GM23338 (cell line): ENCODE data around the gene MAP3K14.

ENCODE experiments used
- CREB1 ChIP-seq: fragments of 250-450 bp; sonication (Bioruptor Pico); IDR thresholded peaks from 2 replicates; pipeline ENCODE4 v1.5.0; 2020; ENCODE audit warnings: low read depth, mild to moderate bottlenecking, moderate library complexity
- EZH2 ChIP-seq: fragments of 200-600 bp; sonication (generic); IDR thresholded peaks from one replicate; pipeline ENCODE4 v1.8.0; 2017; ENCODE audit warnings: antibody characterized with exemption, mild to moderate bottlenecking, low read depth; ENCODE audit not compliant: unreplicated experiment
- EZH2phosphoT487 ChIP-seq: fragments of 200-600 bp; sonication (generic); IDR thresholded peaks from one replicate; pipeline ENCODE4 v1.8.1; 2018; ENCODE audit warnings: antibody characterized with exemption; ENCODE audit not compliant: unreplicated experiment
- JUNB ChIP-seq: IDR thresholded peaks from one replicate; pipeline ENCODE4 v1.6.1; 2016; ENCODE audit warnings: antibody characterized with exemption; ENCODE audit not compliant: unreplicated experiment
- POLR2AphosphoS5 ChIP-seq: IDR thresholded peaks from 2 replicates; pipeline ENCODE4 v1.6.1; 2016; ENCODE audit warnings: antibody characterized with exemption, low read depth
- STAT1 ChIP-seq: IDR thresholded peaks from one replicate; pipeline ENCODE4 v1.6.1; 2016; ENCODE audit warnings: antibody characterized with exemption; ENCODE audit not compliant: unreplicated experiment
- TF ChIP-seq, protein P1 (sequence below), 2 experiments: fragments of 200-600 bp in 1 of 2; sonication (generic) in 1 of 2; conservative IDR thresholded peaks; 2 replicates each; pipeline versions ENCODE4 v1.5.1 to v1.6.1; 2016 to 2017; ENCODE audit warnings: antibody characterized with exemption in 2 of 2, low read depth in 2 of 2, mild to moderate bottlenecking in 2 of 2, moderate library complexity in 1 of 2
- TF ChIP-seq, protein P2 (sequence below): fragments of 250-450 bp; sonication (Bioruptor Pico); IDR thresholded peaks from 2 replicates; pipeline ENCODE4 v1.5.0; 2020; ENCODE audit warnings: mild to moderate bottlenecking, moderate library complexity
- TF ChIP-seq, protein P3 (sequence below): IDR thresholded peaks from one replicate; pipeline ENCODE4 v1.6.1; 2018; ENCODE audit warnings: antibody characterized with exemption; ENCODE audit not compliant: unreplicated experiment

DNA sequence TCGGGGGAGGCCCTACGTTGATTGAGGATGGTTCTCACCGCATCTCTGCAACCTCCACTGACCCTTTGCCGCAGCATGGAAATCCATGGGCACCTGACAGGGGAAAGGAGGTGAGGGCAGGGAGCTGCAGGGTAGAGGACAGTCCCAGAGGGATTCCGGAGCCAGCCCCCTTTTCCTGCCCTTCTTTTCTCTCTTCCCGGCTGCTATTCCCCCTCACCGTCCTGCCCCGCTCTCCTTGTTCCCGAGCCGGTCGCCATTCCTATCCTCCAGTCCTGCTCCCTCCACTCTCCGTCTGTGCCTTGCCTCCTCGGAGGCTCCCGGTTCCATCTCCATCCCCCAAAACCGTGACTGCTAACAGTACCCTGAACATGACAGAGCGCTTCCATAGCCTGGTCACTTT, 59.7 kb downstream of the MAP3K14 start:
- TF ChIP-seq, protein P1, sequence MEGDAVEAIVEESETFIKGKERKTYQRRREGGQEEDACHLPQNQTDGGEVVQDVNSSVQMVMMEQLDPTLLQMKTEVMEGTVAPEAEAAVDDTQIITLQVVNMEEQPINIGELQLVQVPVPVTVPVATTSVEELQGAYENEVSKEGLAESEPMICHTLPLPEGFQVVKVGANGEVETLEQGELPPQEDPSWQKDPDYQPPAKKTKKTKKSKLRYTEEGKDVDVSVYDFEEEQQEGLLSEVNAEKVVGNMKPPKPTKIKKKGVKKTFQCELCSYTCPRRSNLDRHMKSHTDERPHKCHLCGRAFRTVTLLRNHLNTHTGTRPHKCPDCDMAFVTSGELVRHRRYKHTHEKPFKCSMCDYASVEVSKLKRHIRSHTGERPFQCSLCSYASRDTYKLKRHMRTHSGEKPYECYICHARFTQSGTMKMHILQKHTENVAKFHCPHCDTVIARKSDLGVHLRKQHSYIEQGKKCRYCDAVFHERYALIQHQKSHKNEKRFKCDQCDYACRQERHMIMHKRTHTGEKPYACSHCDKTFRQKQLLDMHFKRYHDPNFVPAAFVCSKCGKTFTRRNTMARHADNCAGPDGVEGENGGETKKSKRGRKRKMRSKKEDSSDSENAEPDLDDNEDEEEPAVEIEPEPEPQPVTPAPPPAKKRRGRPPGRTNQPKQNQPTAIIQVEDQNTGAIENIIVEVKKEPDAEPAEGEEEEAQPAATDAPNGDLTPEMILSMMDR (conservative IDR thresholded peaks at IDR 0.05; ENCODE audit: low read depth in 2 of 2), result no peak
- TF ChIP-seq JUNB, result no peak
- TF ChIP-seq POLR2AphosphoS5, result no peak
- TF ChIP-seq, protein P2, sequence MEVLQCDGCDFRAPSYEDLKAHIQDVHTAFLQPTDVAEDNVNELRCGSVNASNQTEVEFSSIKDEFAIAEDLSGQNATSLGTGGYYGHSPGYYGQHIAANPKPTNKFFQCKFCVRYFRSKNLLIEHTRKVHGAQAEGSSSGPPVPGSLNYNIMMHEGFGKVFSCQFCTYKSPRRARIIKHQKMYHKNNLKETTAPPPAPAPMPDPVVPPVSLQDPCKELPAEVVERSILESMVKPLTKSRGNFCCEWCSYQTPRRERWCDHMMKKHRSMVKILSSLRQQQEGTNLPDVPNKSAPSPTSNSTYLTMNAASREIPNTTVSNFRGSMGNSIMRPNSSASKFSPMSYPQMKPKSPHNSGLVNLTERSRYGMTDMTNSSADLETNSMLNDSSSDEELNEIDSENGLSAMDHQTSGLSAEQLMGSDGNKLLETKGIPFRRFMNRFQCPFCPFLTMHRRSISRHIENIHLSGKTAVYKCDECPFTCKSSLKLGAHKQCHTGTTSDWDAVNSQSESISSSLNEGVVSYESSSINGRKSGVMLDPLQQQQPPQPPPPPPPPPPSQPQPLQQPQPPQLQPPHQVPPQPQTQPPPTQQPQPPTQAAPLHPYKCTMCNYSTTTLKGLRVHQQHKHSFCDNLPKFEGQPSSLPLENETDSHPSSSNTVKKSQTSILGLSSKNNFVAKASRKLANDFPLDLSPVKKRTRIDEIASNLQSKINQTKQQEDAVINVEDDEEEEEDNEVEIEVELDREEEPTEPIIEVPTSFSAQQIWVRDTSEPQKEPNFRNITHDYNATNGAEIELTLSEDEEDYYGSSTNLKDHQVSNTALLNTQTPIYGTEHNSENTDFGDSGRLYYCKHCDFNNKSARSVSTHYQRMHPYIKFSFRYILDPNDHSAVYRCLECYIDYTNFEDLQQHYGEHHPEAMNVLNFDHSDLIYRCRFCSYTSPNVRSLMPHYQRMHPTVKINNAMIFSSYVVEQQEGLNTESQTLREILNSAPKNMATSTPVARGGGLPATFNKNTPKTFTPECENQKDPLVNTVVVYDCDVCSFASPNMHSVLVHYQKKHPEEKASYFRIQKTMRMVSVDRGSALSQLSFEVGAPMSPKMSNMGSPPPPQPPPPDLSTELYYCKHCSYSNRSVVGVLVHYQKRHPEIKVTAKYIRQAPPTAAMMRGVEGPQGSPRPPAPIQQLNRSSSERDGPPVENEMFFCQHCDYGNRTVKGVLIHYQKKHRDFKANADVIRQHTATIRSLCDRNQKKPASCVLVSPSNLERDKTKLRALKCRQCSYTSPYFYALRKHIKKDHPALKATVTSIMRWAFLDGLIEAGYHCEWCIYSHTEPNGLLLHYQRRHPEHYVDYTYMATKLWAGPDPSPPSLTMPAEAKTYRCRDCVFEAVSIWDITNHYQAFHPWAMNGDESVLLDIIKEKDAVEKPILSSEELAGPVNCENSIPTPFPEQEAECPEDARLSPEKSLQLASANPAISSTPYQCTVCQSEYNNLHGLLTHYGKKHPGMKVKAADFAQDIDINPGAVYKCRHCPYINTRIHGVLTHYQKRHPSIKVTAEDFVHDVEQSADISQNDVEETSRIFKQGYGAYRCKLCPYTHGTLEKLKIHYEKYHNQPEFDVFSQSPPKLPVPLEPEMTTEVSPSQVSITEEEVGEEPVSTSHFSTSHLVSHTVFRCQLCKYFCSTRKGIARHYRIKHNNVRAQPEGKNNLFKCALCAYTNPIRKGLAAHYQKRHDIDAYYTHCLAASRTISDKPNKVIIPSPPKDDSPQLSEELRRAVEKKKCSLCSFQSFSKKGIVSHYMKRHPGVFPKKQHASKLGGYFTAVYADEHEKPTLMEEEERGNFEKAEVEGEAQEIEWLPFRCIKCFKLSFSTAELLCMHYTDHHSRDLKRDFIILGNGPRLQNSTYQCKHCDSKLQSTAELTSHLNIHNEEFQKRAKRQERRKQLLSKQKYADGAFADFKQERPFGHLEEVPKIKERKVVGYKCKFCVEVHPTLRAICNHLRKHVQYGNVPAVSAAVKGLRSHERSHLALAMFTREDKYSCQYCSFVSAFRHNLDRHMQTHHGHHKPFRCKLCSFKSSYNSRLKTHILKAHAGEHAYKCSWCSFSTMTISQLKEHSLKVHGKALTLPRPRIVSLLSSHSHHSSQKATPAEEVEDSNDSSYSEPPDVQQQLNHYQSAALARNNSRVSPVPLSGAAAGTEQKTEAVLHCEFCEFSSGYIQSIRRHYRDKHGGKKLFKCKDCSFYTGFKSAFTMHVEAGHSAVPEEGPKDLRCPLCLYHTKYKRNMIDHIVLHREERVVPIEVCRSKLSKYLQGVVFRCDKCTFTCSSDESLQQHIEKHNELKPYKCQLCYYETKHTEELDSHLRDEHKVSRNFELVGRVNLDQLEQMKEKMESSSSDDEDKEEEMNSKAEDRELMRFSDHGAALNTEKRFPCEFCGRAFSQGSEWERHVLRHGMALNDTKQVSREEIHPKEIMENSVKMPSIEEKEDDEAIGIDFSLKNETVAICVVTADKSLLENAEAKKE, result no peak
- TF ChIP-seq EZH2, result no peak
- TF ChIP-seq EZH2phosphoT487, result no peak
- TF ChIP-seq, protein P3, sequence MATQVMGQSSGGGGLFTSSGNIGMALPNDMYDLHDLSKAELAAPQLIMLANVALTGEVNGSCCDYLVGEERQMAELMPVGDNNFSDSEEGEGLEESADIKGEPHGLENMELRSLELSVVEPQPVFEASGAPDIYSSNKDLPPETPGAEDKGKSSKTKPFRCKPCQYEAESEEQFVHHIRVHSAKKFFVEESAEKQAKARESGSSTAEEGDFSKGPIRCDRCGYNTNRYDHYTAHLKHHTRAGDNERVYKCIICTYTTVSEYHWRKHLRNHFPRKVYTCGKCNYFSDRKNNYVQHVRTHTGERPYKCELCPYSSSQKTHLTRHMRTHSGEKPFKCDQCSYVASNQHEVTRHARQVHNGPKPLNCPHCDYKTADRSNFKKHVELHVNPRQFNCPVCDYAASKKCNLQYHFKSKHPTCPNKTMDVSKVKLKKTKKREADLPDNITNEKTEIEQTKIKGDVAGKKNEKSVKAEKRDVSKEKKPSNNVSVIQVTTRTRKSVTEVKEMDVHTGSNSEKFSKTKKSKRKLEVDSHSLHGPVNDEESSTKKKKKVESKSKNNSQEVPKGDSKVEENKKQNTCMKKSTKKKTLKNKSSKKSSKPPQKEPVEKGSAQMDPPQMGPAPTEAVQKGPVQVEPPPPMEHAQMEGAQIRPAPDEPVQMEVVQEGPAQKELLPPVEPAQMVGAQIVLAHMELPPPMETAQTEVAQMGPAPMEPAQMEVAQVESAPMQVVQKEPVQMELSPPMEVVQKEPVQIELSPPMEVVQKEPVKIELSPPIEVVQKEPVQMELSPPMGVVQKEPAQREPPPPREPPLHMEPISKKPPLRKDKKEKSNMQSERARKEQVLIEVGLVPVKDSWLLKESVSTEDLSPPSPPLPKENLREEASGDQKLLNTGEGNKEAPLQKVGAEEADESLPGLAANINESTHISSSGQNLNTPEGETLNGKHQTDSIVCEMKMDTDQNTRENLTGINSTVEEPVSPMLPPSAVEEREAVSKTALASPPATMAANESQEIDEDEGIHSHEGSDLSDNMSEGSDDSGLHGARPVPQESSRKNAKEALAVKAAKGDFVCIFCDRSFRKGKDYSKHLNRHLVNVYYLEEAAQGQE, result no peak
- TF ChIP-seq STAT1, result no peak
- TF ChIP-seq CREB1 (CRISPR knock-in tag), result no peak
